Measurements from ENCODE around the gene GGA3.

GGA3 gene

DNA sequence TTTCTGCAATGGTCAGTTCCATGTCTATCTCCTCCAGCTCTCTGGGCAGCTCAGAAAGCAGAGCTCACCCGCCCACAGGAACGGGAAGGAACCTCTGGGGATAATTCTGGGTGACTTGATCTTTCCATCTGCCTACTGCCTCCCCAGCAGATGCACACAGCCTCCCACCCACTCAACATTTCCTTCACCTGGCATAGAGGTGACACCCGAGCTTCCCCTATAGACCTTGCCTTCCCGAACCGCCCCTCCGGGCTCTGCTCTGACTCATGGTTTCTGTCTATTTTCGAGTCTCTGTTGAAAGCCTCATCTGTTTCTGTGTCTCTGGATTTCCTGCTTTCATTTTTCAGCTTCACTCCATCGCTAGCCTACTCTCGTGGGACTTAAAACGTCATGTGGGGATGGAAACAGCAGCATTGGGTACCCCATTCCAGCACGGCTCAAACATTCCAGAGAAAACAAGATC is 11.4 kb downstream of the GGA3 start:
- TF ChIP-seq, protein P1, sequence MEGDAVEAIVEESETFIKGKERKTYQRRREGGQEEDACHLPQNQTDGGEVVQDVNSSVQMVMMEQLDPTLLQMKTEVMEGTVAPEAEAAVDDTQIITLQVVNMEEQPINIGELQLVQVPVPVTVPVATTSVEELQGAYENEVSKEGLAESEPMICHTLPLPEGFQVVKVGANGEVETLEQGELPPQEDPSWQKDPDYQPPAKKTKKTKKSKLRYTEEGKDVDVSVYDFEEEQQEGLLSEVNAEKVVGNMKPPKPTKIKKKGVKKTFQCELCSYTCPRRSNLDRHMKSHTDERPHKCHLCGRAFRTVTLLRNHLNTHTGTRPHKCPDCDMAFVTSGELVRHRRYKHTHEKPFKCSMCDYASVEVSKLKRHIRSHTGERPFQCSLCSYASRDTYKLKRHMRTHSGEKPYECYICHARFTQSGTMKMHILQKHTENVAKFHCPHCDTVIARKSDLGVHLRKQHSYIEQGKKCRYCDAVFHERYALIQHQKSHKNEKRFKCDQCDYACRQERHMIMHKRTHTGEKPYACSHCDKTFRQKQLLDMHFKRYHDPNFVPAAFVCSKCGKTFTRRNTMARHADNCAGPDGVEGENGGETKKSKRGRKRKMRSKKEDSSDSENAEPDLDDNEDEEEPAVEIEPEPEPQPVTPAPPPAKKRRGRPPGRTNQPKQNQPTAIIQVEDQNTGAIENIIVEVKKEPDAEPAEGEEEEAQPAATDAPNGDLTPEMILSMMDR (IDR thresholded peaks at IDR 0.05; ENCODE audit: low read length, missing control alignments) = no peak
- peak; percentile 55 for DNase-seq (ENCODE audit: low read depth)
- H3K4me3 ChIP-seq (replicated peaks; ENCODE audit: low read depth, low read length) = no peak overlapping the region

- TF ChIP-seq, protein P1 (IDR thresholded peaks at IDR 0.05; ENCODE audit: low read length, missing control alignments) = no peak
- H3K4me3 ChIP-seq (replicated peaks; ENCODE audit: low read depth, low read length) = no peak overlapping the region
- no peak for DNase-seq (ENCODE audit: low read depth)
These were observed 11.8 kb downstream of the GGA3 start for GRCh38 chr17:75249564-75249963.

DNA sequence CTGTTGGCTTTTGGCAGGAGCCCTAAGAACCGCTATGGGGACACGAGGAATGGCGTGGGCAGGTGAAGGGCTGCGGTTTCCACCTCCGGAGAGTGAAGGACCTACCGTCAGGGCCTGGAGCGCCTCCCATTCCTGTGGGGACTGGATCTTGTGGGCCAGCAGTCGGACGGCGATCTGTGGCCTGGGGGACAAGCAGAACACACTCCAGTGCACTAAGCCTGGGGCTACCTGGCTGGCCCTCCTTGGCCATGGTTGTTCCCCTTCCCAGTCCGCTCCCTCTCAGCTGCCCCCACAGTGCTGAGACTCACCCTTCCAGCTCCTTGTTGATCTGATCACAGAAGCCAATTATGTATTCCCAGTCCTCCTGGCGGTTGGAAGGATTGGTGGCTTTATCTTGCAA is 15.0 kb downstream of the GGA3 start:
- no peak for DNase-seq (ENCODE audit: low read depth)
- TF ChIP-seq, protein P1 (IDR thresholded peaks at IDR 0.05; ENCODE audit: low read length, missing control alignments) = no peak
- H3K4me3 ChIP-seq (replicated peaks; ENCODE audit: low read depth, low read length) = no peak overlapping the region

DNA sequence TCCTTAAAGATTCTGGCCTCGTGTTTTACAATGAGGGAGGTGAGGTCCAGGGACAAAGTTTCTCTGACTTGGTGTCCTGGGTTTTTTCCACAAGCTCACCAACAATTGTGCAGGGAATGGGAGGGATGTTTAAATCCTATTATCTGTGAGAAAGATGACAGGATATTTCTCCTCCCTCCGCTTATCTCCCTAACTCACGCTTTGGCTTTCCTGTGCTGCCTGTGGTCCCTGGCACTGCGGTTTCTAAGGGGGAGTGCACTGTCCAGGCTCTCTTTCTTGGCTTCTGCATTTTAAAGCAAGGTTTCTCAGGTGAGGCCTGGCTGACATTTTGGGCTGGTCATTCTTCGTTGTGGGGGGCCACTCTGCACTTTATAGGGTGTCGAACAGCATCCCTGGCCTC is 16.4 kb downstream of the GGA3 start:
- H3K4me3 ChIP-seq (replicated peaks; ENCODE audit: low read depth, low read length) = no peak overlapping the region
- TF ChIP-seq, protein P1 (IDR thresholded peaks at IDR 0.05; ENCODE audit: low read length, missing control alignments) = no peak
- DNase-seq (ENCODE audit: low read depth) = no peak

DNA sequence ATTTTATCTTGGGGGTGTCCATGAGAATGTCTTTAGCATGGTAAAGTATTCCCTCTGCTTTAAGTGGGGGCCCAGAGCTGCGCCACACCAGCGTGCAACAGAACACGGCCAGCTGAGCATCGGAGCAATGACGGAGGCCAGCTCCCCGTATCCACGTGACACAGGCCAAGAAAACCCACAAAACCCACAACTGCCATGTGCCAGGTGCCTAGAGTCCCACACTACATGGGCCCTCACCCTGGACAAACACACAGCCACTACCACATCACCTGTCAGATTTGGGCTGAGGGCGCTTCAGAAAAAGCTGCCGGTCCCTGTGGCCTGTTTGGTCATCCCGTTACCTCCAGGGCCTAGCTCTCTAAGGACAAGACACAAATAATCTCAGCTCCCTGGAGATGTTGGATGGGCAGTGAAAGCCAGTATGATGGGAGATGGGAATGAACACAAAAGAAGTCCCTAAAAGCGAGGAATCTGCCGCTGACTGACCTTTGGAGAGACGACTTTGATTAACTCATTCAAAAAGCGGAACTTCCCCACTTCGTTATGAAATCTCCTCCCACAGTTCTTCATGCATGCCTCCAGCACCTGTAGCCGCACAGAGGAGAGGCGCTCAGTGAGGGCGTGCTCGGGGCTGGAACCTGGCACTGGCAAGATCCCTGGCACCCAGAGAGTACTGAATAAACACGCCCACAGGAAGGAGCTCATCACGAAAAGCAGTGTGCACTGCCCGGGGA is 17.1 kb downstream of the GGA3 start:
- DNase-seq (ENCODE audit: low read depth) = no peak
- TF ChIP-seq, protein P1 (IDR thresholded peaks at IDR 0.05; ENCODE audit: low read length, missing control alignments) = no peak
- H3K4me3 ChIP-seq (replicated peaks; ENCODE audit: low read depth, low read length) = no peak overlapping the region

DNA sequence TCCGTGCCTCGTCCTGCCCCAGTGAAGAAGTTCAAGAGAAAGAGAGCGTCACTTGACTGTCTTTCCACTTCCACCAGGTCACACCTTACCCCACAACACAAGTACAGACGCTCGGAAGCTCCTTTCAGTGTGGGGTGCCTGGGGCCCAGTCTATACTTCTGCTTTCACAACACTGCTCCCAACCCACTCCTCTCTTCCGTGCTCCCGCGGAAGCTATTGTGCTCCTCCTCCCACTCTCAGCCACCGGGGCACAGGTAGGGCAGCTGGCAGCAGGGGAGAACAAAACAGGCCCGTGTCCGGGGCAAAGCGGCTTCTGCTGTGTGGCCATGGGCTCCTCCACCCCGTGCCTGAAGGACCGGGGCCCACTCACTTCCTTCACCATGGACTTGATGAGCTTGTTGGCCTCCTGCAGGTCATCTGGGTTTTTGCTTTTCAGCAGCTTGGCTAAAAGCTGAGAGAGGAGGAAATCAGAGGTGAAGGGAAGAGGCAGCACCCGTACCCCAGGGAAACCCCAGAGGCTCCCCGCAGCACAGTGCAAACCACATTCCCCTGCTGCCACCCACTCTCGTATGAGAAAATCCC is 18.9 kb downstream of the GGA3 start:
- no peak overlapping the region for H3K4me3 ChIP-seq (replicated peaks; ENCODE audit: low read depth, low read length)
- DNase-seq (ENCODE audit: low read depth) = no peak
- TF ChIP-seq, protein P1 (IDR thresholded peaks at IDR 0.05; ENCODE audit: low read length, missing control alignments) = no peak

Measured in fibroblast of pulmonary artery (primary cell).